OCI-LY3 (cell line): ENCODE data around the gene EXPH5.

ENCODE experiments used
- H2AFZ ChIP-seq: fragments of 200-600, 300-600 bp; shearing (Covaris generic); 2 replicates; pipeline ENCODE4 v1.6.0; 2014; ENCODE audit warnings: antibody characterized with exemption, low read depth, low read length
- H3K27ac ChIP-seq: fragments of 200-600, 300-600 bp; sonication (generic); 2 replicates; pipeline ENCODE4 v1.5.1; 2014; ENCODE audit warnings: mild to moderate bottlenecking, low read length, moderate library complexity, mixed read lengths
- H3K27me3 ChIP-seq: fragments of 200-600, 300-600 bp; sonication (generic); 2 replicates; pipeline ENCODE4 v1.6.1; 2014; ENCODE audit warnings: low read depth, low read length, mixed read lengths
- H3K36me3 ChIP-seq: fragments of 200-600, 300-600 bp; sonication (generic); replicated peaks from 2 replicates; pipeline ENCODE3; 2014; ENCODE audit warnings: low read depth, low read length, mixed read lengths
- H3K4me1 ChIP-seq: fragments of 300-600, 200-600 bp; sonication (generic); 2 replicates; pipeline ENCODE4 v1.6.1; 2014; ENCODE audit warnings: low read length, mixed read lengths
- H3K4me2 ChIP-seq: fragments of 200-600, 300-600 bp; sonication (generic); 2 replicates; pipeline ENCODE4 v1.6.1; 2014; ENCODE audit warnings: low read length, mixed read lengths
- H3K4me3 ChIP-seq: fragments of 300-600, 200-600 bp; sonication (generic); 2 replicates; pipeline ENCODE4 v1.5.1; 2014; ENCODE audit warnings: antibody characterized with exemption, mild to moderate bottlenecking, low read length, moderate library complexity
- H3K79me2 ChIP-seq: fragments of 300-600, 200-600 bp; shearing (Covaris generic); 2 replicates; pipeline ENCODE4 v1.6.1; 2014; ENCODE audit warnings: mild to moderate bottlenecking, low read length, mixed read lengths
- H3K9ac ChIP-seq: fragments of 300-600, 200-600 bp; shearing (Covaris generic); 2 replicates; pipeline ENCODE4 v1.6.0; 2014; ENCODE audit warnings: mild to moderate bottlenecking, low read length, moderate library complexity
- H3K9me3 ChIP-seq: fragments of 200-600, 300-600 bp; shearing (Covaris generic); 2 replicates; pipeline ENCODE4 v1.6.1; 2014; ENCODE audit warnings: low read length, mixed read lengths; ENCODE audit not compliant: insufficient read depth
- H4K20me1 ChIP-seq: fragments of 200-600, 300-600 bp; sonication (generic); 2 replicates; pipeline ENCODE4 v1.6.1; 2016; ENCODE audit warnings: low read length, mixed read lengths; ENCODE audit not compliant: insufficient read depth
- EZH2phosphoT487 ChIP-seq: fragments of 200-600 bp; shearing (Covaris generic); IDR thresholded peaks from 2 replicates; pipeline ENCODE4 v1.6.1; 2018; ENCODE audit warnings: antibody characterized with exemption, mixed run types, low read depth
- TF ChIP-seq, protein P1 (sequence below): fragments of 200-600, 300-600 bp; sonication (generic); IDR thresholded peaks from 2 replicates; pipeline ENCODE4 v1.5.1; 2014; ENCODE audit warnings: antibody characterized with exemption, low read length, low read depth

The EXPH5 gene

DNA sequence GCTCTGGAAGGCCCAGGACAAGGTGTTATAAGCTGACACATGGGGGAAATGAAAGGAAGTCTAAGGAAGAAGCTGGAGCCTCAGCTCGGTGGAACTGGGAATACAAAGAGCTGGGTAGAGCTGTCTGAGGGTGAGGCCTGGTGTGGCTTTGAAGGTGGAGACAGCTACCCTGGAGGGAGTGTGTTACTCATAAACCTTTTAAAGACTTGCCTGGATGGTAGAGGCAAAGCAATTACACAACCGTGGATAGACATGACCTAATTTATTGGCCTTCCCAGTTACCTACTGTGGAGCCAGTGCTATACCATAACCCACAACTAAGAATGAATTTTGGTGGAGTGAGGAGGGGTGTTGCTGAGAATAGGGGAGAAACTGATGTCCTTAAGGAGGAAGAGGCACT is 22.6 kb downstream of the EXPH5 start:
- Histone ChIP-seq H3K36me3 (no peaks in the 10 kb centered on the region), H3K27ac (no peak overlapping the region), H2AFZ (no peak overlapping the region), H3K9ac (no peak overlapping the region), H3K4me1 (no peaks in the 10 kb centered on the region), H3K4me2 (no peak overlapping the region), H3K79me2 (no peaks in the 10 kb centered on the region), H3K27me3 (no peaks in the 10 kb centered on the region), H4K20me1 (no peaks in the 10 kb centered on the region), H3K4me3 (no peak overlapping the region), H3K9me3 (no peaks in the 10 kb centered on the region)
- TF ChIP-seq, protein P1, sequence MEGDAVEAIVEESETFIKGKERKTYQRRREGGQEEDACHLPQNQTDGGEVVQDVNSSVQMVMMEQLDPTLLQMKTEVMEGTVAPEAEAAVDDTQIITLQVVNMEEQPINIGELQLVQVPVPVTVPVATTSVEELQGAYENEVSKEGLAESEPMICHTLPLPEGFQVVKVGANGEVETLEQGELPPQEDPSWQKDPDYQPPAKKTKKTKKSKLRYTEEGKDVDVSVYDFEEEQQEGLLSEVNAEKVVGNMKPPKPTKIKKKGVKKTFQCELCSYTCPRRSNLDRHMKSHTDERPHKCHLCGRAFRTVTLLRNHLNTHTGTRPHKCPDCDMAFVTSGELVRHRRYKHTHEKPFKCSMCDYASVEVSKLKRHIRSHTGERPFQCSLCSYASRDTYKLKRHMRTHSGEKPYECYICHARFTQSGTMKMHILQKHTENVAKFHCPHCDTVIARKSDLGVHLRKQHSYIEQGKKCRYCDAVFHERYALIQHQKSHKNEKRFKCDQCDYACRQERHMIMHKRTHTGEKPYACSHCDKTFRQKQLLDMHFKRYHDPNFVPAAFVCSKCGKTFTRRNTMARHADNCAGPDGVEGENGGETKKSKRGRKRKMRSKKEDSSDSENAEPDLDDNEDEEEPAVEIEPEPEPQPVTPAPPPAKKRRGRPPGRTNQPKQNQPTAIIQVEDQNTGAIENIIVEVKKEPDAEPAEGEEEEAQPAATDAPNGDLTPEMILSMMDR = no peak
- no peak for TF ChIP-seq EZH2phosphoT487

DNA sequence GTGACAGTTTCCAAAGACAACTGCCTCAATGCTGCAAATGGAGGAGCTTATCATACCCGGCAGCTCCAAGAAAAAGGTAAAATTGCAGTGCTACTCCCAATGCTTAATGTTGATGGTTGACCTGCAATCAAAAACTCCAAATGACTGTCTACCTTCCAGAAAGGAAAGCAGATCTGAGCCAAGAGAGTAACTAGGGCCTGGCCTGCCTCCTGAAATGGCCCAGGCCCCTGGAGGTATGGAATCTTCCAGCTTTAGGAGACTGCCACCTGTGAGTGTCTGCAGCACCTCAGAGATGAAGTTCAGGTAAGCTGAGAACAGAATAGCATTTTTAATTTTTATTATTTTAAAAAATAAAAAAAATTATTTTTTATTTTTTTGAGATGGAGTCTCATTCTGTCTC is 23.7 kb downstream of the EXPH5 start:
- no peaks in the 10 kb centered on the region for H4K20me1 ChIP-seq
- H3K4me1 ChIP-seq = no peaks in the 10 kb centered on the region
- H3K27me3 ChIP-seq = no peaks in the 10 kb centered on the region
- H3K4me3 ChIP-seq = no peak overlapping the region
- H3K79me2 ChIP-seq = no peaks in the 10 kb centered on the region
- no peak for TF ChIP-seq EZH2phosphoT487
- TF ChIP-seq, protein P1 = no peak
- H2AFZ ChIP-seq = no peak overlapping the region
- H3K27ac ChIP-seq = no peak overlapping the region
- H3K9ac ChIP-seq = no peak overlapping the region
- no peaks in the 10 kb centered on the region for H3K36me3 ChIP-seq
- H3K4me2 ChIP-seq = no peak overlapping the region
- no peaks in the 10 kb centered on the region for H3K9me3 ChIP-seq

DNA sequence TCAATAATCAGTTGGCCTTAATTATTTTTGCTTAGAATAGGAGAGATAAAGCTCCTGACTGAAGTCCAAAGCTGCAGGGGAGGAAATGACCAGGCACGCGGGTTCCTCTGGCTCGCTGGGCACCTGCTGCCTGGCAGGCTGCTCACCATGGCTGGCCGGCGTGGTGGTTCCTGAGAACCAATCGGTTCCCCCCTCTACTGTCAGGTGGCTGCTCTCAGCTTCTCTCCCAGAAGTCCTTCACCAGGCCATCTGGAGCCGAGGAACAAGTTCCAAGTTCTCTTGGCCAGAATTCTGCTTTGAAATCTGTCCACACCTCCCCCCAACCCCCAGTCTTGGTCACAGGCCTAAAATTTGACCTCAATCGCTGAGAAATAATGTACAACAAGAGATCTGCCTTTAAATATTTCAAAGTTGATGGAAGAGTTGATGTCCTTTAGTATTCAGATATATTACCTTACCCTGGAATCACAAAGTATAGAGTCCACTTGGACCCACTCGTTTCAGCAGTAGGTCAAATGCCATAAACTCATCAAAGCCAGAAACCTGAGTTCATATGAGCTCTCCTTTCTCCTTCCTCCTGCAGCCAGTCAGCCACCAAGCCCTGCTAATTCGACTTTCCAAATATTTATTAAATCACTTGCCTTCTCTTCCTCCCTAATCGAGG is 25.2 kb downstream of the EXPH5 start:
- no peak for TF ChIP-seq EZH2phosphoT487
- TF ChIP-seq, protein P1 = no peak
- H4K20me1 ChIP-seq = no peaks in the 10 kb centered on the region
- H3K36me3 ChIP-seq = no peaks in the 10 kb centered on the region
- H3K27me3 ChIP-seq = no peaks in the 10 kb centered on the region
- no peak overlapping the region for H3K4me3 ChIP-seq
- no peak overlapping the region for H2AFZ ChIP-seq
- no peaks in the 10 kb centered on the region for H3K79me2 ChIP-seq
- H3K27ac ChIP-seq = no peak overlapping the region
- H3K9ac ChIP-seq = no peak overlapping the region
- H3K4me1 ChIP-seq = no peaks in the 10 kb centered on the region
- no peaks in the 10 kb centered on the region for H3K9me3 ChIP-seq
- no peak overlapping the region for H3K4me2 ChIP-seq

DNA sequence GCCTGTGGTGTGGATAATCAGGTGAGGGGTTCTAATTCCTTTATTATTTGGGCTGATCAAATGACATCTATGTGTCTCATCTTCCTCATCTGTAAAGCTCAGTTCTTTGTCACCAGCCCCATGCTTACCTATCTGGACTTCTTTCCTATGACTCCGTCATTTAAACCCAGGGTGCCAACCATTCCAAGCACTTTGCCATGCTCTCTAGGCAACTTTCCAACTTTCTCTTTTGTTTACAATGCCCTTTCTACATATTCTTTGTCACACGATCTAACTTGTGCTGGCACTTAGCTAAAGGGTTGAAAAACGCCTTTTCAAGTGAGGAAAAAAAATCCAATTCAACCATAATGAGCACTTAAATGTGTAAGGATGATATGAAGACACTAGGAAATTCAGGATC is 27.9 kb downstream of the EXPH5 start:
- Histone ChIP-seq H2AFZ (no peak overlapping the region), H3K9me3 (no peaks in the 10 kb centered on the region), H3K36me3 (no peaks in the 10 kb centered on the region), H4K20me1 (no peaks in the 10 kb centered on the region), H3K4me3 (no peak overlapping the region), H3K27ac (no peak overlapping the region), H3K9ac (no peak overlapping the region), H3K27me3 (no peaks in the 10 kb centered on the region), H3K4me2 (no peak overlapping the region), H3K4me1 (no peaks in the 10 kb centered on the region), H3K79me2 (no peaks in the 10 kb centered on the region)
- TF ChIP-seq, protein P1 = no peak
- TF ChIP-seq EZH2phosphoT487 = no peak
